Measurements from ENCODE around the gene KCNJ8.

DNA sequence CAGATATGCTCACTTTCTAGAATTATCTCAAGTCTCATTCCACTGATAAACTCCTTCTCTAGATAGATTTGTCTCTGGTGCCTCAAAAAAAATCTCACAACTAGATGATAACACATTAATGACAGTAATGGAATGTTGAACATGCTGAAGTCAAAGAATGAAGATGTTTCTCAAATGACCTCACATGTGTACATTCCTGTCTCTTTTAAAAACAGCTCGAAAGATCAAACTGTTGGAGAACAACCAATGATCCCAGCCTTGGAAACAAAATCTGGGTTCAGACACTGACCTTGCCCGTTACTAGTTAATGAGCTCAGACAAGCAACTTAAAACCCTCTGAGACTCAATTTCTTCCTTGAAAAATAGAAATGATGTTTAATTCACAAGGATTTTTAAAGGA, 44.7 kb upstream of the KCNJ8 start:
- TF ChIP-seq, protein P1, sequence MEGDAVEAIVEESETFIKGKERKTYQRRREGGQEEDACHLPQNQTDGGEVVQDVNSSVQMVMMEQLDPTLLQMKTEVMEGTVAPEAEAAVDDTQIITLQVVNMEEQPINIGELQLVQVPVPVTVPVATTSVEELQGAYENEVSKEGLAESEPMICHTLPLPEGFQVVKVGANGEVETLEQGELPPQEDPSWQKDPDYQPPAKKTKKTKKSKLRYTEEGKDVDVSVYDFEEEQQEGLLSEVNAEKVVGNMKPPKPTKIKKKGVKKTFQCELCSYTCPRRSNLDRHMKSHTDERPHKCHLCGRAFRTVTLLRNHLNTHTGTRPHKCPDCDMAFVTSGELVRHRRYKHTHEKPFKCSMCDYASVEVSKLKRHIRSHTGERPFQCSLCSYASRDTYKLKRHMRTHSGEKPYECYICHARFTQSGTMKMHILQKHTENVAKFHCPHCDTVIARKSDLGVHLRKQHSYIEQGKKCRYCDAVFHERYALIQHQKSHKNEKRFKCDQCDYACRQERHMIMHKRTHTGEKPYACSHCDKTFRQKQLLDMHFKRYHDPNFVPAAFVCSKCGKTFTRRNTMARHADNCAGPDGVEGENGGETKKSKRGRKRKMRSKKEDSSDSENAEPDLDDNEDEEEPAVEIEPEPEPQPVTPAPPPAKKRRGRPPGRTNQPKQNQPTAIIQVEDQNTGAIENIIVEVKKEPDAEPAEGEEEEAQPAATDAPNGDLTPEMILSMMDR (IDR thresholded peaks at IDR 0.05): no peak
- TF ChIP-seq POLR2A (IDR thresholded peaks at IDR 0.05): no peak

All from uterus (tissue), 2 donors.